Lower leg skin (tissue), 4 donors: ENCODE measurements around the gene EXOC3L2. TPM values are rescaled to one million over a fixed set of nuclear protein-coding genes. Genes with fewer than 3 reads are reported as not detected.
A peak's percentile ranks its signal among the peaks of the same experiment; 100 is the strongest.

Experiments
- DNase-seq, 2 donors: peaks; one replicate each; pipeline ENCODE4 v3.0.0-alpha.2; 2019; ENCODE audit warnings: low spot score in 2 of 2
- H3K4me3 ChIP-seq: fragments of 200-600 bp; sonication (generic); 2 replicates; pipeline ENCODE4 v1.5.1; 2017; ENCODE audit warnings: mild to moderate bottlenecking, low read depth; ENCODE audit not compliant: poor library complexity, severe bottlenecking
- POLR2A ChIP-seq, 2 donors: fragments of 450-650 bp; IDR thresholded peaks; one replicate each; pipeline ENCODE4 v1.6.1; 2016 to 2017; ENCODE audit warnings: antibody characterized with exemption in 2 of 2, mild to moderate bottlenecking in 1 of 2, moderate library complexity in 1 of 2
- WGBS, 2 donors: methylation state at CpG; one replicate each; pipeline ENCODE4 v1.1.5; 2018; 5-methylcytosine and 5-hydroxymethylcytosine counted together
- intact Hi-C: fragments of 100-400 bp; cut with DNase I; formaldehyde crosslinking; loops from one replicate; pipeline ENCODE4 v1.15.0; 2023; ENCODE audit warnings: low total_unique reads
- total RNA-seq, 4 donors: library from RNA; depleted of rRNA; stranded (reverse); fragments of >200 nt; gene quantifications; one replicate each; pipeline ENCODE4 v1.1.0, GENCODE V29; 2016
- TF ChIP-seq, protein P1 (sequence below), 3 donors: fragments of 450-650 bp; IDR thresholded peaks; one replicate each; pipeline ENCODE4 v1.5.1; 2016; ENCODE audit warnings: antibody characterized with exemption in 3 of 3, mild to moderate bottlenecking in 3 of 3, moderate library complexity in 2 of 3

EXOC3L2 gene
- total RNA-seq, 4 donors from 2014 or later: 1.2 to 4.5 (median 1.6) TPM

- 87 to 91% methylated on average over 9 of the region's 9 CpGs for WGBS, 2 donors
- no peak for DNase-seq
- H3K4me3 ChIP-seq: no peak overlapping the region
- intact Hi-C loops: no loop called here
- no peak for TF ChIP-seq POLR2A (IDR thresholded peaks at IDR 0.05)
Observed at GRCh38 chr19:45255611-45256157, 10.5 kb upstream of the EXOC3L2 start.

GRCh38 chr19:45254044-45254531, 8.9 kb upstream of the EXOC3L2 start:
- intact Hi-C loops: no loop called here
- no peak overlapping the region for H3K4me3 ChIP-seq
- TF ChIP-seq, protein P1, sequence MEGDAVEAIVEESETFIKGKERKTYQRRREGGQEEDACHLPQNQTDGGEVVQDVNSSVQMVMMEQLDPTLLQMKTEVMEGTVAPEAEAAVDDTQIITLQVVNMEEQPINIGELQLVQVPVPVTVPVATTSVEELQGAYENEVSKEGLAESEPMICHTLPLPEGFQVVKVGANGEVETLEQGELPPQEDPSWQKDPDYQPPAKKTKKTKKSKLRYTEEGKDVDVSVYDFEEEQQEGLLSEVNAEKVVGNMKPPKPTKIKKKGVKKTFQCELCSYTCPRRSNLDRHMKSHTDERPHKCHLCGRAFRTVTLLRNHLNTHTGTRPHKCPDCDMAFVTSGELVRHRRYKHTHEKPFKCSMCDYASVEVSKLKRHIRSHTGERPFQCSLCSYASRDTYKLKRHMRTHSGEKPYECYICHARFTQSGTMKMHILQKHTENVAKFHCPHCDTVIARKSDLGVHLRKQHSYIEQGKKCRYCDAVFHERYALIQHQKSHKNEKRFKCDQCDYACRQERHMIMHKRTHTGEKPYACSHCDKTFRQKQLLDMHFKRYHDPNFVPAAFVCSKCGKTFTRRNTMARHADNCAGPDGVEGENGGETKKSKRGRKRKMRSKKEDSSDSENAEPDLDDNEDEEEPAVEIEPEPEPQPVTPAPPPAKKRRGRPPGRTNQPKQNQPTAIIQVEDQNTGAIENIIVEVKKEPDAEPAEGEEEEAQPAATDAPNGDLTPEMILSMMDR (IDR thresholded peaks at IDR 0.05): no peak
- no peak for TF ChIP-seq POLR2A (IDR thresholded peaks at IDR 0.05)

DNA sequence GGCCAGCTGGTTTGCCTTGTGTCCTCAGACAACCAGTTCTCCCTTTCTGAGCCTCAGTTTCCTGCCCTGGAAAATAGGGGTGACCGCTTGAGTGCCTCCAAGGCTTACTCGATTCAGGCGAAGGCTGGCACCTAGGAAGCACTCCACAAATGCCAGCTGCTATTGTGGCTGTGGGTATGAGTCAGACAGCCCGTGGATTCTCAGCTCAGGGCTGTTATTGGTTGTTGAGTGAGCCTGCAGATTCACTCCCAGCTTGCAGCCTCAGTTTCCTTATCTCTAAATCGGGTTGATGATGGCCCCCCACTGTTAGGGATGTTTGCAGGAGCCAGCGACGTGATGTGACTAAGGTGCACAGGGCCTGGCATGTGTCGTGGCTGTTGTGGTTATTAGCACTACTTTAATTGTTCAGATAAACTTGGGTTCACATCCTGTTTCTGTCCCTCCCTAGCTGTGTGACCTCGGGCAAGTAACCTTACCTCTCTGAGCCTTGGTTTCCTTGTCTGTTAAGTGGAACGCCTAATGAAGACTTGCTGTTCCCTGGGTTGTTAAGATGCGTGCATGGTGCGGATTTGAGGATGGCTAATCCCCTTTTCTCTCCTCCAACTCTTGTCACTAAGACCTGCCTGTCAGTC, 8.3 kb upstream of the EXOC3L2 start:
- TF ChIP-seq POLR2A (IDR thresholded peaks at IDR 0.05): no peak
- TF ChIP-seq, protein P1 (IDR thresholded peaks at IDR 0.05): no peak
- no peak for DNase-seq
- no peak overlapping the region for H3K4me3 ChIP-seq
- 57 to 59% methylated on average over 12 of the region's 12 CpGs for WGBS, 2 donors
- intact Hi-C loops: no loop called here

More at GRCh38 chr19:45254044-45254531, 8.9 kb upstream of the EXOC3L2 start:
- no peak for DNase-seq
- WGBS, 2 donors: 43 to 53% methylated on average over 4 to 11 of the region's 11 CpGs

- TF ChIP-seq, protein P1 (IDR thresholded peaks at IDR 0.05): no peak
- peak overlapping the region; percentile 46 for H3K4me3 ChIP-seq
- intact Hi-C loops: no loop called here
- WGBS, 2 donors: 1 to 2% methylated on average over 36 to 39 of the region's 57 CpGs
- no peak for DNase-seq
Observed at GRCh38 chr19:45251452-45252354, 6.5 kb upstream of the EXOC3L2 start.

DNA sequence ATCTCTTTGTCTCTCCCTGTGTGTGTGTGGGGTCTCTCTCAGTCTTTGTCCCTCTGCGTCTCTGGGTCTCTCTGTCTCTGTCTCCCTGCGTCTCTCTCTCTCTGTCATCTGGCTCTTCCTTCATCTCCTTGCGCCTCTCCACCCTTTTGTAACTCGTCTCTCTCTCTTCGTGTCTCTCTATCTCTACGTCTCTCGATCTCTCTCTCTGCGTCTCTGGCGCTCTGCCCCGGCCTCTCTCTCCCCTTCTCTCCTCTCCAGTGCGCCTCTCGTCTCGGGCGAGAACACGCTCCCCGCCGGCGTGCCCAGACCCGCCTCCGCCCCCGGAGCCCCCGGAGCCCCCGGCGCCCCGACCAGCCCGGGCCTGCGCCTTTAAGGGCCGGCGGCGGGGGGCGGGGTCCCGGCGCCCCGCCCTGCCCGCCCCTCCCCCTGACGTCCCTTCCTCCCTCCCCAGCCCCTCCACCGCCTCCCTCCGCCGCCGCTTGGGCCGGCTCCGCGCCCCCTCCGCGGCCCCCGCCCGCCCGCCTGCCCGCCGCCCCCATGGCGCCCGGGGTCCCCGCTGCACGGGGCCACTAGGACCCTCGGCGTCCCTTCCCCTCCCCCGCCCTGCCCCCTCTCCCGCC, 5.7 kb upstream of the EXOC3L2 start, which contains the start of gene MARK4:
Gene MARK4, plus strand, starts transcription at position 440 of the 620 bp plus-strand sequence. CDS start 318 bp downstream, outside the sequence.
- intact Hi-C loops: no loop called here
- DNase-seq: peak in 1 of 2 donors; percentile 88
- no peak for TF ChIP-seq POLR2A (IDR thresholded peaks at IDR 0.05)
- TF ChIP-seq, protein P1 (IDR thresholded peaks at IDR 0.05): no peak
- WGBS, 2 donors: 2 to 3% methylated on average over 23 to 27 of the region's 58 CpGs
- H3K4me3 ChIP-seq: peak within 1 kb of the TSS; percentile 46
